IMR-90 (cell line): ENCODE data around the gene MYO5A. TPM values are rescaled to one million over a fixed set of nuclear protein-coding genes. Genes with fewer than 3 reads are reported as not detected.
A peak's percentile ranks its signal among the peaks of the same experiment; 100 is the strongest.

Experiments
- ATAC-seq: fragments of 200-7000 bp; cut with Tn5 transposase; 2 replicates; pipeline ENCODE4 v1.9.1; 2020; ENCODE audit warnings: low read depth, mild to moderate bottlenecking, moderate library complexity
- BruUV-seq: library from RNA; stranded (reverse); fragments of 400-500 nt; replicated peaks from 2 replicates; lab custom pipeline; 2021; lab: Mats Ljungman, UMichigan
- CTCF ChIA-PET: fragments of 300-600 bp; formaldehyde crosslinking; extraction: SDS; loops from one replicate; lab custom pipeline; 2021; ENCODE audit warnings: antibody characterized with exemption; lab: Yijun Ruan, JAX
- POLR2A ChIA-PET: fragments of 300-600 bp; sonication (Branson Sonifier 250); formaldehyde crosslinking; loops from one replicate; lab custom pipeline; 2022; ENCODE audit warnings: antibody characterized with exemption; ENCODE audit not compliant: unreplicated experiment; lab: Charles Lee
- DNase-seq: peaks from one replicate; pipeline ENCODE4 v3.0.0; 2013
- H2AFZ ChIP-seq: replicated peaks from 2 replicates; pipeline ENCODE3; 2013; ENCODE audit warnings: low read length, mild to moderate bottlenecking; ENCODE audit not compliant: poor library complexity
- H2AK5ac ChIP-seq: 2 replicates; pipeline ENCODE4 v1.6.1; 2013; ENCODE audit warnings: low read depth, low read length, inconsistent platforms
- H2AK9ac ChIP-seq: replicated peaks from 2 replicates; pipeline ENCODE3; 2013; ENCODE audit warnings: mild to moderate bottlenecking, low read depth, low read length, moderate library complexity; ENCODE audit not compliant: poor library complexity
- H2BK120ac ChIP-seq: 2 replicates; pipeline ENCODE4 v1.6.1; 2013; ENCODE audit warnings: low read depth, low read length, inconsistent platforms
- H2BK15ac ChIP-seq: 3 replicates; pipeline ENCODE4 v1.6.1; 2013; ENCODE audit warnings: low read depth, low read length, inconsistent platforms
- H2BK20ac ChIP-seq: 2 replicates; pipeline ENCODE4 v1.6.1; 2013; ENCODE audit warnings: low read depth, mild to moderate bottlenecking, inconsistent platforms, low read length, moderate library complexity
- H2BK5ac ChIP-seq: 2 replicates; pipeline ENCODE4 v1.6.1; 2013; ENCODE audit warnings: mild to moderate bottlenecking, low read depth, low read length, inconsistent platforms; ENCODE audit not compliant: poor library complexity, severe bottlenecking
- H3K14ac ChIP-seq: replicated peaks from 2 replicates; pipeline ENCODE4 v1.6.1; 2013; ENCODE audit warnings: low read depth, low read length, inconsistent platforms
- H3K18ac ChIP-seq: 2 replicates; pipeline ENCODE4 v1.6.1; 2013; ENCODE audit warnings: low read depth, low read length, control low read depth
- H3K23ac ChIP-seq: 2 replicates; pipeline ENCODE4 v1.6.1; 2013; ENCODE audit warnings: low read depth, low read length, inconsistent platforms
- H3K27ac ChIP-seq: 2 replicates; pipeline ENCODE4 v1.5.1; 2013; ENCODE audit warnings: mild to moderate bottlenecking, control low read depth, low read length; ENCODE audit not compliant: insufficient read depth
- H3K27me3 ChIP-seq: 2 replicates; pipeline ENCODE4 v1.6.1; 2013; ENCODE audit warnings: low read length; ENCODE audit not compliant: control insufficient read depth, insufficient read depth
- H3K36me3 ChIP-seq: 2 replicates; pipeline ENCODE4 v1.6.1; 2013; ENCODE audit warnings: low read length, mixed read lengths; ENCODE audit not compliant: control insufficient read depth, insufficient read depth
- H3K4ac ChIP-seq: 2 replicates; pipeline ENCODE4 v1.6.1; 2013; ENCODE audit warnings: low read depth, low read length, inconsistent platforms
- H3K4me1 ChIP-seq: 2 replicates; pipeline ENCODE4 v1.6.1; 2013; ENCODE audit warnings: low read length, mixed read lengths; ENCODE audit not compliant: control insufficient read depth, insufficient read depth
- H3K4me2 ChIP-seq: 2 replicates; pipeline ENCODE4 v1.6.1; 2013; ENCODE audit warnings: low read depth, mild to moderate bottlenecking, control low read depth, low read length, moderate library complexity
- H3K4me3 ChIP-seq: 2 replicates; pipeline ENCODE4 v1.5.1; 2013; ENCODE audit warnings: low read depth, mild to moderate bottlenecking, control low read depth, low read length, moderate library complexity; ENCODE audit not compliant: insufficient read depth
- H3K56ac ChIP-seq: 2 replicates; pipeline ENCODE4 v1.6.1; 2013; ENCODE audit warnings: low read length, inconsistent platforms; ENCODE audit not compliant: insufficient read depth; ENCODE audit errors: extremely low read depth
- H3K79me1 ChIP-seq, 2 experiments: 2 replicates each; pipeline ENCODE4 v1.6.1; 2013; ENCODE audit warnings: low read length in 2 of 2, inconsistent platforms in 1 of 2, low read depth in 1 of 2
- H3K9ac ChIP-seq: 2 replicates; pipeline ENCODE4 v1.6.1; 2013; ENCODE audit warnings: low read depth, low read length, control low read depth
- H3K9me1 ChIP-seq: 2 replicates; pipeline ENCODE4 v1.6.1; 2013; ENCODE audit warnings: low read length, inconsistent platforms; ENCODE audit not compliant: insufficient read depth
- H3K9me3 ChIP-seq: 2 replicates; pipeline ENCODE4 v1.6.1; 2013; ENCODE audit warnings: low read length; ENCODE audit not compliant: control insufficient read depth, insufficient read depth
- H4K20me1 ChIP-seq: 2 replicates; pipeline ENCODE4 v1.6.1; 2013; ENCODE audit warnings: low read length, inconsistent platforms; ENCODE audit not compliant: insufficient read depth
- H4K5ac ChIP-seq: 2 replicates; pipeline ENCODE4 v1.6.1; 2013; ENCODE audit warnings: mild to moderate bottlenecking, low read depth, low read length, control low read depth
- H4K8ac ChIP-seq, 2 experiments: 2 replicates each; pipeline ENCODE4 v1.6.1; 2013; ENCODE audit warnings: low read depth in 2 of 2, low read length in 2 of 2, control low read depth in 1 of 2, inconsistent platforms in 1 of 2
- H4K91ac ChIP-seq: 2 replicates; pipeline ENCODE4 v1.6.1; 2013; ENCODE audit warnings: low read depth, low read length, inconsistent platforms; ENCODE audit not compliant: insufficient read depth
- BHLHE40 ChIP-seq: fragments of 150-350 bp; IDR thresholded peaks from 2 replicates; pipeline ENCODE4 v1.6.1; 2016; ENCODE audit warnings: mild to moderate bottlenecking, low read depth, low read length
- FOS ChIP-seq: fragments of 150-350 bp; IDR thresholded peaks from 2 replicates; pipeline ENCODE4 v1.6.1; 2016; ENCODE audit warnings: low read depth, low read length
- MAFK ChIP-seq: IDR thresholded peaks from 2 replicates; pipeline ENCODE4 v1.6.1; 2012; ENCODE audit warnings: low read depth, low read length, improper control_type of control experiment
- MAZ ChIP-seq: IDR thresholded peaks from 2 replicates; pipeline ENCODE4 v1.6.1; 2012; ENCODE audit warnings: low read depth, mild to moderate bottlenecking, low read length, improper control_type of control experiment, moderate library complexity, borderline replicate concordance
- MXI1 ChIP-seq: IDR thresholded peaks from 2 replicates; pipeline ENCODE4 v1.6.1; 2012; ENCODE audit warnings: low read depth, mild to moderate bottlenecking, low read length, moderate library complexity, borderline replicate concordance
- NFE2L2 ChIP-seq: fragments of 150-350 bp; IDR thresholded peaks from 2 replicates; pipeline ENCODE4 v1.6.1; 2016; ENCODE audit warnings: low read depth, mild to moderate bottlenecking, low read length
- RAD21 ChIP-seq: IDR thresholded peaks from 2 replicates; pipeline ENCODE4 v1.6.1; 2012; ENCODE audit warnings: low read length, improper control_type of control experiment
- RCOR1 ChIP-seq: IDR thresholded peaks from 2 replicates; pipeline ENCODE4 v1.6.1; 2012; ENCODE audit warnings: mild to moderate bottlenecking, low read length, improper control_type of control experiment; ENCODE audit not compliant: insufficient replicate concordance
- RFX5 ChIP-seq: IDR thresholded peaks from 2 replicates; pipeline ENCODE4 v1.8.0; 2012; ENCODE audit warnings: low read depth, mild to moderate bottlenecking, low read length, moderate library complexity
- SMC3 ChIP-seq: fragments of 150-350 bp; IDR thresholded peaks from 2 replicates; pipeline ENCODE4 v1.6.1; 2016; ENCODE audit warnings: low read depth, mild to moderate bottlenecking, antibody characterized with exemption, low read length, moderate library complexity
- WGBS, 2 experiments: methylation state at CpG; one replicate each; pipeline versions ENCODE4 v1.1.5 to v1.1.7; 2013; ENCODE audit warnings: missing lambda C conversion rate in 2 of 2; ENCODE audit not compliant: insufficient read length in 1 of 2; ENCODE audit errors: extremely low coverage in 2 of 2; 5-methylcytosine and 5-hydroxymethylcytosine counted together
- dilution Hi-C: fragments of 300-500 bp; cut with HindIII; formaldehyde crosslinking; loops from one replicate; pipeline ENCODE4 v1.14.3; 2018; ENCODE audit warnings: low sequenced_read_pairs; ENCODE audit not compliant: unreplicated experiment
- in situ Hi-C: fragments of 300-500 bp; cut with MboI; formaldehyde crosslinking; loops from 3 replicates; pipeline ENCODE4 v1.14.3; 2019; ENCODE audit warnings: low sequenced_read_pairs, inconsistent platforms, mixed read lengths
- intact Hi-C: fragments of 100-400 bp; cut with micrococcal nuclease; formaldehyde crosslinking; loops from 2 replicates; pipeline ENCODE4 v1.10.0; 2022
- polyA plus RNA-seq, 3 experiments: library from polyadenylated mRNA; depleted of rRNA; stranded (reverse); fragments of >200 nt; gene quantifications; 2 replicates each; pipeline ENCODE4 v1.2.3, GENCODE V29; 2012; ENCODE audit warnings: low replicate concordance in 1 of 3
- total RNA-seq: library from RNA; depleted of rRNA; stranded (reverse); fragments of >200 nt; gene quantifications from 2 replicates; pipeline ENCODE4 v1.2.3, GENCODE V29; 2012
- TF ChIP-seq, protein P1 (sequence below): fragments of 150-350 bp; IDR thresholded peaks from 2 replicates; pipeline ENCODE4 v1.6.1; 2016; ENCODE audit warnings: low read depth, mild to moderate bottlenecking, low read length, moderate library complexity, borderline replicate concordance
- TF ChIP-seq, protein P2 (sequence below): fragments of 150-350 bp; IDR thresholded peaks from 2 replicates; pipeline ENCODE4 v1.6.1; 2017; ENCODE audit warnings: mild to moderate bottlenecking, antibody characterized with exemption, low read length, low read depth
- TF ChIP-seq, protein P3 (sequence below): conservative IDR thresholded peaks from 2 replicates; pipeline ENCODE4 v1.5.1; 2012; ENCODE audit warnings: mild to moderate bottlenecking, low read depth, low read length, improper control_type of control experiment

MYO5A gene
- total and polyA plus RNA-seq, 2 of the 4 experiments (the other 2 are of a cell fraction), result 19.4 to 69.2 TPM

DNA sequence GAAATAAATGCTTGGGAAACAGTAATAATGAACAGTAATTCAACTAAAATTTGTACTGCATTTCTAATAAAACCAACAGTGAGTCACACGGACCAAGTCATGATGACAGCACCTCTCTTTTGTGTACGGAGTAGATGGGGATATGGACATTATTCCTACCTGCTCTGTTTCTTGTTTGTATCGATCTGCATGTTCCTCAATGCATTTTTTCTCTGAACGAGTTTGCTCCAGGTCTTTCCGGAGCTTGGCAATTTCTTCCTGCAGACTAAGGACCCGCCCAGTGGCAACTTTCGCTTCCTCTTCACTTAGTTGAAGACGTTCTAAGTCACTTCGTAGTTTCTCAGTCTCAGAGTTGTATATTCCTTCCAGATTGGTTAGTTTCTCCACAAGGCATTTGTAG is 158.7 kb downstream of the MYO5A start:
- Histone ChIP-seq H2BK20ac (no peak overlapping the region), H4K8ac (no peak overlapping the region), H2AK5ac (no peak overlapping the region), H3K27me3 (no peaks in the 10 kb centered on the region), H3K4me1 (no peaks in the 10 kb centered on the region), H3K9ac (no peak overlapping the region), H3K27ac (no peak overlapping the region), H3K4me3 (no peak overlapping the region), H3K36me3 (peaks cover 20% of the 10 kb centered on the region), H3K23ac (no peak overlapping the region), H3K4ac (no peak overlapping the region), H2AFZ (no peak overlapping the region), H3K18ac (no peak overlapping the region), H2BK120ac (no peak overlapping the region), H2BK15ac (no peak overlapping the region), H3K14ac (no peak overlapping the region), H4K20me1 (no peaks in the 10 kb centered on the region), H2BK5ac (no peak overlapping the region), H3K9me1 (0 out of 2 replicates have a peak, but pooled peaks cover 3% of the 10 kb centered on the region), H3K4me2 (no peak overlapping the region), H2AK9ac (no peak overlapping the region), H3K56ac (no peak overlapping the region), H4K91ac (no peak overlapping the region), H4K5ac (no peak overlapping the region), H3K79me1 (no peaks in the 10 kb centered on the region; a peak in 2 of 4 replicates), H3K9me3 (peaks cover 2% of the 10 kb centered on the region; the same call in 1 of the 2 replicates)
- BruUV-seq, result no TSS peak
- in situ Hi-C loops, result no loop called here
- intact Hi-C loops, result no loop called here
- ATAC-seq (no peak), DNase-seq (peak; percentile 39)
- CTCF ChIA-PET, result no interaction called here
- 95% methylated on average over 4 of the region's 9 CpGs; no CpG with 5 or more reads in 1 of the 2 experiments for WGBS, 2 experiments
- POLR2A ChIA-PET, result no interaction called here
- dilution Hi-C loops, result no loop called here
- TF ChIP-seq MAZ (no peak), MAFK (no peak), SMC3 (no peak), BHLHE40 (no peak), NFE2L2 (no peak), MXI1 (no peak), FOS (no peak), RAD21 (no peak), RCOR1 (no peak), RFX5 (no peak)
- TF ChIP-seq, protein P1, sequence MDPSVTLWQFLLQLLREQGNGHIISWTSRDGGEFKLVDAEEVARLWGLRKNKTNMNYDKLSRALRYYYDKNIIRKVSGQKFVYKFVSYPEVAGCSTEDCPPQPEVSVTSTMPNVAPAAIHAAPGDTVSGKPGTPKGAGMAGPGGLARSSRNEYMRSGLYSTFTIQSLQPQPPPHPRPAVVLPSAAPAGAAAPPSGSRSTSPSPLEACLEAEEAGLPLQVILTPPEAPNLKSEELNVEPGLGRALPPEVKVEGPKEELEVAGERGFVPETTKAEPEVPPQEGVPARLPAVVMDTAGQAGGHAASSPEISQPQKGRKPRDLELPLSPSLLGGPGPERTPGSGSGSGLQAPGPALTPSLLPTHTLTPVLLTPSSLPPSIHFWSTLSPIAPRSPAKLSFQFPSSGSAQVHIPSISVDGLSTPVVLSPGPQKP, result no peak
- TF ChIP-seq, protein P2, sequence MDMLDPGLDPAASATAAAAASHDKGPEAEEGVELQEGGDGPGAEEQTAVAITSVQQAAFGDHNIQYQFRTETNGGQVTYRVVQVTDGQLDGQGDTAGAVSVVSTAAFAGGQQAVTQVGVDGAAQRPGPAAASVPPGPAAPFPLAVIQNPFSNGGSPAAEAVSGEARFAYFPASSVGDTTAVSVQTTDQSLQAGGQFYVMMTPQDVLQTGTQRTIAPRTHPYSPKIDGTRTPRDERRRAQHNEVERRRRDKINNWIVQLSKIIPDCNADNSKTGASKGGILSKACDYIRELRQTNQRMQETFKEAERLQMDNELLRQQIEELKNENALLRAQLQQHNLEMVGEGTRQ, result no peak
- TF ChIP-seq, protein P3, sequence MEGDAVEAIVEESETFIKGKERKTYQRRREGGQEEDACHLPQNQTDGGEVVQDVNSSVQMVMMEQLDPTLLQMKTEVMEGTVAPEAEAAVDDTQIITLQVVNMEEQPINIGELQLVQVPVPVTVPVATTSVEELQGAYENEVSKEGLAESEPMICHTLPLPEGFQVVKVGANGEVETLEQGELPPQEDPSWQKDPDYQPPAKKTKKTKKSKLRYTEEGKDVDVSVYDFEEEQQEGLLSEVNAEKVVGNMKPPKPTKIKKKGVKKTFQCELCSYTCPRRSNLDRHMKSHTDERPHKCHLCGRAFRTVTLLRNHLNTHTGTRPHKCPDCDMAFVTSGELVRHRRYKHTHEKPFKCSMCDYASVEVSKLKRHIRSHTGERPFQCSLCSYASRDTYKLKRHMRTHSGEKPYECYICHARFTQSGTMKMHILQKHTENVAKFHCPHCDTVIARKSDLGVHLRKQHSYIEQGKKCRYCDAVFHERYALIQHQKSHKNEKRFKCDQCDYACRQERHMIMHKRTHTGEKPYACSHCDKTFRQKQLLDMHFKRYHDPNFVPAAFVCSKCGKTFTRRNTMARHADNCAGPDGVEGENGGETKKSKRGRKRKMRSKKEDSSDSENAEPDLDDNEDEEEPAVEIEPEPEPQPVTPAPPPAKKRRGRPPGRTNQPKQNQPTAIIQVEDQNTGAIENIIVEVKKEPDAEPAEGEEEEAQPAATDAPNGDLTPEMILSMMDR, result no peak
